VCaP (cell line): ENCODE measurements around the gene MAMDC4.

Experiments
- H3K27ac ChIP-seq: fragments of 450-650 bp; 2 replicates; pipeline ENCODE4 v1.5.1; 2017
- TF ChIP-seq, protein P1 (sequence below): fragments of 450-650 bp; conservative IDR thresholded peaks from 2 replicates; pipeline ENCODE4 v1.5.1; 2017; ENCODE audit warnings: mild to moderate bottlenecking, moderate library complexity

MAMDC4 gene

DNA sequence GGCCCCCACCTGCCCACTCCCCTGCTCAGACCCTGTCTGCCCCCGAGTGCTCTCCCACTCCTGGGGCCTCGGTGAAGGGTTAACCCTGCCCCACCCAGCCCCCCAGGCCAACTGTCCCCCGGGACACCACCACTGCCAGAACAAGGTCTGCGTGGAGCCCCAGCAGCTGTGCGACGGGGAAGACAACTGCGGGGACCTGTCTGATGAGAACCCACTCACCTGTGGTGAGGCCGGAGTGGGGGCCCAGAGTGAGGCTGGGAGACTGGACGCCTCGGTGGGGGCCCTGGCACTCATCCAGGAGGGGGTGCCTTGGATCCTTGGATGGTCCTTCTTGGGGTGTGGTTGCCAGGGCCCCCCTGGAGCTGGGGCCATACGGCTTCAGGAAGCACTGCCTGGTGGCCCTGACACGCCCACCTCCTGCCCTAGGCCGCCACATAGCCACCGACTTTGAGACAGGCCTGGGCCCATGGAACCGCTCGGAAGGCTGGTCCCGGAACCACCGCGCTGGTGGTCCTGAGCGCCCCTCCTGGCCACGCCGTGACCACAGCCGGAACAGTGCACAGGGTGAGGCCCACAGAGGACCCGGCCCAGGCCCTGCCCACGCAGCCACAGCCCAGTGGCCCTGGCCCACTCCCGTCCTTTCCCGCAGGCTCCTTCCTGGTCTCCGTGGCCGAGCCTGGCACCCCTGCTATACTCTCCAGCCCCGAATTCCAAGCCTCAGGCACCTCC is 2.1 kb downstream of the MAMDC4 start:
- H3K27ac ChIP-seq, result no peak overlapping the region
- TF ChIP-seq, protein P1, sequence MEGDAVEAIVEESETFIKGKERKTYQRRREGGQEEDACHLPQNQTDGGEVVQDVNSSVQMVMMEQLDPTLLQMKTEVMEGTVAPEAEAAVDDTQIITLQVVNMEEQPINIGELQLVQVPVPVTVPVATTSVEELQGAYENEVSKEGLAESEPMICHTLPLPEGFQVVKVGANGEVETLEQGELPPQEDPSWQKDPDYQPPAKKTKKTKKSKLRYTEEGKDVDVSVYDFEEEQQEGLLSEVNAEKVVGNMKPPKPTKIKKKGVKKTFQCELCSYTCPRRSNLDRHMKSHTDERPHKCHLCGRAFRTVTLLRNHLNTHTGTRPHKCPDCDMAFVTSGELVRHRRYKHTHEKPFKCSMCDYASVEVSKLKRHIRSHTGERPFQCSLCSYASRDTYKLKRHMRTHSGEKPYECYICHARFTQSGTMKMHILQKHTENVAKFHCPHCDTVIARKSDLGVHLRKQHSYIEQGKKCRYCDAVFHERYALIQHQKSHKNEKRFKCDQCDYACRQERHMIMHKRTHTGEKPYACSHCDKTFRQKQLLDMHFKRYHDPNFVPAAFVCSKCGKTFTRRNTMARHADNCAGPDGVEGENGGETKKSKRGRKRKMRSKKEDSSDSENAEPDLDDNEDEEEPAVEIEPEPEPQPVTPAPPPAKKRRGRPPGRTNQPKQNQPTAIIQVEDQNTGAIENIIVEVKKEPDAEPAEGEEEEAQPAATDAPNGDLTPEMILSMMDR, result no peak

DNA sequence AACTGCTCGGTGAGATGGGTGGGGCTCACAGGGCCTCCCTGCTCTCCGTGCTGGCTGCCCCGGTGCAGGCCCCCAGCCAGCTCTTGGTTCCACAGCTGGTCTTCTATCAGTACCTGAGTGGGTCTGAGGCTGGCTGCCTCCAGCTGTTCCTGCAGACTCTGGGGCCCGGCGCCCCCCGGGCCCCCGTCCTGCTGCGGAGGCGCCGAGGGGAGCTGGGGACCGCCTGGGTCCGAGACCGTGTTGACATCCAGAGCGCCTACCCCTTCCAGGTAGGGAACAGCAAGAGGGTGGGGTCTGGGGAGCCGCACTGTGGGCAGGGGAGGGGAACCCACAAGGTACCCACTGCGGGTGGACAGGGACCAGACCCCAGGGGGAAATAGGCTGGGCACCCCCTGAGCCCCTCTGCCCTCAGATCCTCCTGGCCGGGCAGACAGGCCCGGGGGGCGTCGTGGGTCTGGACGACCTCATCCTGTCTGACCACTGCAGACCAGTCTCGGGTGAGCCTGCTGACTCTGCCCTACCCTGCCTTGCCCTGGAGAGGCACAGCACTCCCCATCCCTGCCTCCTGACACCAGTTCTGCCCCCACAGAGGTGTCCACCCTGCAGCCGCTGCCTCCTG is 2.8 kb downstream of the MAMDC4 start:
- H3K27ac ChIP-seq, result no peak overlapping the region
- TF ChIP-seq, protein P1, result no peak

DNA sequence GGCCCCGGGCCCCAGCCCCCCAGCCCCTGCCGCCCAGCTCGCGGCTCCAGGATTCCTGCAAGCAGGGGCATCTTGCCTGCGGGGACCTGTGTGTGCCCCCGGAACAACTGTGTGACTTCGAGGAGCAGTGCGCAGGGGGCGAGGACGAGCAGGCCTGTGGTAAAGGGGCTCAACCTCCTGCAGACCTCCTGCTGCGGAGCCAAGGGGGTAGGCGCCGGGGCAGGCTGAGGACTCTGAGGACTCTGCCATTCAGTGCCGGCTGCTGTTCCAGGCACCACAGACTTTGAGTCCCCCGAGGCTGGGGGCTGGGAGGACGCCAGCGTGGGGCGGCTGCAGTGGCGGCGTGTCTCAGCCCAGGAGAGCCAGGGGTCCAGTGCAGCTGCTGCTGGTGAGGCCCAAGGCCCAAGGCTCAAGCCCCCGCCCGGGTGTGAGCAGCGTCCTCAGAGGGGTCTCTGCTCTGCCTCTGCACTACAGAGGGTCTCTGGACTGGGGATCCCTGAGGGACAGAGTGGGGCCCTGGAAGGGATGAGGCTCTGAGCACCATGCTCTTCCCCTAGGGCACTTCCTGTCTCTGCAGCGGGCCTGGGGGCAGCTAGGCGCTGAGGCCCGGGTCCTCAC is 3.4 kb downstream of the MAMDC4 start:
- H3K27ac ChIP-seq, result no peak overlapping the region
- TF ChIP-seq, protein P1, result no peak

DNA sequence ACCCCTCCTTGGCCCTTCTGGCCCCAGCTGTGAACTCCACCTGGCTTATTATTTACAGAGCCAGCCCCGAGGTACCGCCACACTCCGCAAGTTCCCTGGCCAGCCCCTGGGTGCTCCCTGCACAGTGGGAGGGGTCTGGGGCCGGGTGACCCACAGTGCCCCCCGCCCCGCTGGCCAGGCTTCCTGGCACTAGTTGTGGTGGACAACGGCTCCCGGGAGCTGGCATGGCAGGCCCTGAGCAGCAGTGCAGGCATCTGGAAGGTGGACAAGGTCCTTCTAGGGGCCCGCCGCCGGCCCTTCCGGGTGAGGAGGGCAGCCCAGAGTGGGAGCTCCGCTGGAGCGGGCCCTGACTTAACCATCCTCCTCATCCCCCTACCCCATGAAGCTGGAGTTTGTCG is 3.9 kb downstream of the MAMDC4 start:
- H3K27ac ChIP-seq, result no peak overlapping the region
- TF ChIP-seq, protein P1, result no peak

DNA sequence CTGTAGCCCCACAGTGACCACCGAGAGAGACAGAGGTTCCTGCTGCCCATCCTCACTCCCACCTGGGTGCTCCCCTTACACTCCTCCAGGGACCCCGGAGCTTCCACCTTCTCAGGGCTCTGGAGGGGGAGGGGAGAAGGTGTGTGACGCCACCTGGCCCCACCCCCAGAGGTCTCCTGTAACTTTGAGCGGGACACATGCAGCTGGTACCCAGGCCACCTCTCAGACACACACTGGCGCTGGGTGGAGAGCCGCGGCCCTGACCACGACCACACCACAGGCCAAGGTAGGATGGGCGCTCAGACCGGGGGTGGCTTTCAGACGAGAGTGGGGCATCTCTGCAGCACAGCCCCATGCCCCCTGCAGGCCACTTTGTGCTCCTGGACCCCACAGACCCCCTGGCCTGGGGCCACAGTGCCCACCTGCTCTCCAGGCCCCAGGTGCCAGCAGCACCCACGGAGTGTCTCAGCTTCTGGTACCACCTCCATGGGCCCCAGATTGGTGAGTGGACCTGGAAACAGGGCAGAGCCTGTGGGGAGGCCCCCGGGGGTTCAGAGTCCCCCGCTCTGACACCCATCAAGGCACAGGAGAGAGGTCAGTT is 4.5 kb downstream of the MAMDC4 start:
- TF ChIP-seq, protein P1, result no peak

DNA sequence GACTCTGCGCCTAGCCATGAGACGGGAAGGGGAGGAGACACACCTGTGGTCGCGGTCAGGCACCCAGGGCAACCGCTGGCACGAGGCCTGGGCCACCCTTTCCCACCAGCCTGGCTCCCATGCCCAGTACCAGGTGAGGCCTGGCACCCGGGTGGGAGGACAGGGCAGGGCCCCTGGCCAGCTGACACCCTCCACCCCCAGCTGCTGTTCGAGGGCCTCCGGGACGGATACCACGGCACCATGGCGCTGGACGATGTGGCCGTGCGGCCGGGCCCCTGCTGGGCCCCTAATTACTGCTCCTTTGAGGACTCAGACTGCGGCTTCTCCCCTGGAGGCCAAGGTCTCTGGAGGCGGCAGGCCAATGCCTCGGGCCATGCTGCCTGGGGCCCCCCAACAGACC is 5.0 kb downstream of the MAMDC4 start:
- peak overlapping the region; percentile 80; the same call in 1 of the 2 replicates for H3K27ac ChIP-seq
- TF ChIP-seq, protein P1, result no peak

More for the DNA sequence above, 4.5 kb downstream of the MAMDC4 start:
- H3K27ac ChIP-seq, result no peak overlapping the region
